HepG2 (cell line): ENCODE results near the gene PLEKHA8. TPM values are rescaled to one million over a fixed set of nuclear protein-coding genes. Genes with fewer than 3 reads are reported as not detected.
A peak's percentile ranks its signal among the peaks of the same experiment; 100 is the strongest.

Experiments used
- ATRX ChIP-seq: sonication (generic); formaldehyde crosslinking; IDR thresholded peaks from 2 replicates; pipeline ENCODE4 v1.4.0; 2020; ENCODE audit warnings: missing genetic modification reagents, borderline replicate concordance
- CAMTA2 ChIP-seq: sonication (generic); formaldehyde crosslinking; IDR thresholded peaks from 2 replicates; pipeline ENCODE4 v1.4.0; 2020; ENCODE audit warnings: mild to moderate bottlenecking, missing genetic modification reagents, borderline replicate concordance
- DPF2 ChIP-seq: sonication (generic); formaldehyde crosslinking; IDR thresholded peaks from 2 replicates; pipeline ENCODE4 v1.4.0; 2020; ENCODE audit warnings: mild to moderate bottlenecking, low read depth, missing genetic modification reagents, borderline replicate concordance
- FOXO1 ChIP-seq: sonication (generic); formaldehyde crosslinking; IDR thresholded peaks from 2 replicates; pipeline ENCODE4 v1.4.0; 2020; ENCODE audit warnings: missing genetic modification reagents
- HNRNPLL ChIP-seq: fragments of 200-400 bp; formaldehyde crosslinking; IDR thresholded peaks from 2 replicates; pipeline ENCODE4 v1.6.1; 2017; ENCODE audit warnings: mild to moderate bottlenecking, low read depth, low read length; ENCODE audit not compliant: poor library complexity, severe bottlenecking
- NR2F6 ChIP-seq, 2 experiments: IDR thresholded peaks; 2 replicates each; pipeline ENCODE4 v1.6.1; 2016; ENCODE audit warnings: antibody characterized with exemption in 1 of 2, mild to moderate bottlenecking in 1 of 2
- RARA ChIP-seq: IDR thresholded peaks from 2 replicates; pipeline ENCODE4 v1.6.1; 2016; ENCODE audit warnings: missing genetic modification reagents, missing compliant biosample characterization
- RBM22 ChIP-seq: fragments of 200-400 bp; formaldehyde crosslinking; optimal IDR thresholded peaks from 2 replicates; pipeline ENCODE3; 2017; ENCODE audit warnings: mild to moderate bottlenecking, low read length, moderate library complexity
- SNAI1 ChIP-seq: sonication (generic); formaldehyde crosslinking; IDR thresholded peaks from 2 replicates; pipeline ENCODE4 v1.5.0; 2020; ENCODE audit warnings: mild to moderate bottlenecking, missing genetic modification reagents, borderline replicate concordance
- ZNF10 ChIP-seq: sonication (generic); formaldehyde crosslinking; IDR thresholded peaks from 2 replicates; pipeline ENCODE4 v1.4.0; 2020; ENCODE audit warnings: mild to moderate bottlenecking, low read depth, missing genetic modification reagents, borderline replicate concordance
- ZNF350 ChIP-seq: sonication (generic); formaldehyde crosslinking; IDR thresholded peaks from 2 replicates; pipeline ENCODE4 v1.4.0; 2020; ENCODE audit warnings: mild to moderate bottlenecking, low read depth, missing genetic modification reagents, borderline replicate concordance
- ZNF484 ChIP-seq: sonication (generic); formaldehyde crosslinking; IDR thresholded peaks from 2 replicates; pipeline ENCODE4 v1.5.1; 2020; ENCODE audit warnings: mild to moderate bottlenecking, low read depth, missing genetic modification reagents, borderline replicate concordance
- ZNF589 ChIP-seq: sonication (generic); formaldehyde crosslinking; conservative IDR thresholded peaks from 2 replicates; pipeline ENCODE4 v1.8.0; 2022; ENCODE audit warnings: mild to moderate bottlenecking, moderate library complexity, missing genetic modification reagents
- ZNF788 ChIP-seq: sonication (generic); formaldehyde crosslinking; IDR thresholded peaks from 2 replicates; pipeline ENCODE4 v1.5.0; 2020; ENCODE audit warnings: mild to moderate bottlenecking, missing genetic modification reagents, borderline replicate concordance
- polyA plus RNA-seq, 8 experiments: library from polyadenylated mRNA; depleted of rRNA in 3 of 8; stranded (reverse) in 7 of 8; unstranded in 1 of 8; fragments of >200 nt; fragmentation: Illumina TruSeq in 4 of 8; extraction: Trizol in 4 of 8; gene quantifications; 2 replicates each; pipeline versions ENCODE4 v1.2.1 to v1.2.3, GENCODE V29; 2011 to 2016; ENCODE audit warnings: low read depth in 4 of 8, missing spikeins in 1 of 8, mixed read lengths in 1 of 8; ENCODE audit not compliant: insufficient read depth in 1 of 8
- total RNA-seq, 5 experiments: library from RNA; depleted of rRNA; stranded (reverse); fragments of >200 nt; fragmentation: Illumina TruSeq; extraction: Trizol; gene quantifications; 2 replicates each; pipeline ENCODE4 v1.2.3, GENCODE V29; 2016; ENCODE audit warnings: low read depth in 1 of 5
- TF ChIP-seq, protein P1 (sequence below): sonication (generic); formaldehyde crosslinking; IDR thresholded peaks from 2 replicates; pipeline ENCODE4 v1.5.0; 2020; ENCODE audit warnings: mild to moderate bottlenecking, missing genetic modification reagents, borderline replicate concordance

PLEKHA8 gene
- total and polyA plus RNA-seq, 2 of the 13 experiments (the other 11 are each of a cell fraction or from before 2014, with no cell fraction given): 12.5 to 26.4 TPM

- TF ChIP-seq RBM22: no peak
- no peak for TF ChIP-seq RARA (CRISPR knock-in tag)
- TF ChIP-seq NR2F6 (IDR thresholded peaks at IDR 0.05): no peak
- no peak for TF ChIP-seq NR2F6 (CRISPR knock-in tag; IDR thresholded peaks at IDR 0.05)
- TF ChIP-seq ZNF589 (CRISPR knock-in tag): 0 out of 2 replicates have a peak, but pooled peaks have one; percentile 7
- TF ChIP-seq DPF2 (CRISPR knock-in tag): no peak
- no peak for TF ChIP-seq ZNF10 (CRISPR knock-in tag)
- TF ChIP-seq, protein P1, sequence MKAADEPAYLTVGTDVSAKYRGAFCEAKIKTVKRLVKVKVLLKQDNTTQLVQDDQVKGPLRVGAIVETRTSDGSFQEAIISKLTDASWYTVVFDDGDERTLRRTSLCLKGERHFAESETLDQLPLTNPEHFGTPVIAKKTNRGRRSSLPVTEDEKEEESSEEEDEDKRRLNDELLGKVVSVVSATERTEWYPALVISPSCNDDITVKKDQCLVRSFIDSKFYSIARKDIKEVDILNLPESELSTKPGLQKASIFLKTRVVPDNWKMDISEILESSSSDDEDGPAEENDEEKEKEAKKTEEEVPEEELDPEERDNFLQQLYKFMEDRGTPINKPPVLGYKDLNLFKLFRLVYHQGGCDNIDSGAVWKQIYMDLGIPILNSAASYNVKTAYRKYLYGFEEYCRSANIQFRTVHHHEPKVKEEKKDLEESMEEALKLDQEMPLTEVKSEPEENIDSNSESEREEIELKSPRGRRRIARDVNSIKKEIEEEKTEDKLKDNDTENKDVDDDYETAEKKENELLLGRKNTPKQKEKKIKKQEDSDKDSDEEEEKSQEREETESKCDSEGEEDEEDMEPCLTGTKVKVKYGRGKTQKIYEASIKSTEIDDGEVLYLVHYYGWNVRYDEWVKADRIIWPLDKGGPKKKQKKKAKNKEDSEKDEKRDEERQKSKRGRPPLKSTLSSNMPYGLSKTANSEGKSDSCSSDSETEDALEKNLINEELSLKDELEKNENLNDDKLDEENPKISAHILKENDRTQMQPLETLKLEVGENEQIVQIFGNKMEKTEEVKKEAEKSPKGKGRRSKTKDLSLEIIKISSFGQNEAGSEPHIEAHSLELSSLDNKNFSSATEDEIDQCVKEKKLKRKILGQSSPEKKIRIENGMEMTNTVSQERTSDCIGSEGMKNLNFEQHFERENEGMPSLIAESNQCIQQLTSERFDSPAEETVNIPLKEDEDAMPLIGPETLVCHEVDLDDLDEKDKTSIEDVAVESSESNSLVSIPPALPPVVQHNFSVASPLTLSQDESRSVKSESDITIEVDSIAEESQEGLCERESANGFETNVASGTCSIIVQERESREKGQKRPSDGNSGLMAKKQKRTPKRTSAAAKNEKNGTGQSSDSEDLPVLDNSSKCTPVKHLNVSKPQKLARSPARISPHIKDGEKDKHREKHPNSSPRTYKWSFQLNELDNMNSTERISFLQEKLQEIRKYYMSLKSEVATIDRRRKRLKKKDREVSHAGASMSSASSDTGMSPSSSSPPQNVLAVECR (CRISPR knock-in tag): no peak
- no peak for TF ChIP-seq SNAI1 (CRISPR knock-in tag)
- peak; percentile 49; the same call in 1 of the 2 replicates for TF ChIP-seq ZNF350 (CRISPR knock-in tag)
- peak; percentile 7 for TF ChIP-seq HNRNPLL
- TF ChIP-seq CAMTA2 (CRISPR knock-in tag): no peak
- 0 out of 2 replicates have a peak, but pooled peaks have one; percentile 10 for TF ChIP-seq ZNF788 (CRISPR knock-in tag)
- TF ChIP-seq FOXO1 (CRISPR knock-in tag): no peak
- no peak for TF ChIP-seq ATRX (CRISPR knock-in tag)
- no peak for TF ChIP-seq ZNF484 (CRISPR knock-in tag)
Observed at GRCh38 chr7:30136117-30136731, 108.0 kb downstream of the PLEKHA8 start (continued).
